ENCODE results near the gene ZBTB11. TPM values are rescaled to one million over a fixed set of nuclear protein-coding genes. Genes with fewer than 3 reads are reported as not detected.
"Not testable (repeated sequence)": the region's sequence is repeated elsewhere in the genome, so short reads cannot be mapped to it uniquely, and the experiment has no call there.

The ZBTB11 gene
- total RNA-seq, 1 donor from 2014 or later, result 15.7 TPM

- Mint-ChIP-seq H3K27ac (ENCODE audit: unreplicated experiment) (no peak overlapping the region), H3K9me3 (ENCODE audit: unreplicated experiment) (peaks cover 3% of the 10 kb centered on the region), H3K27me3 (ENCODE audit: unreplicated experiment) (peaks cover 6% of the 10 kb centered on the region), H3K36me3 (ENCODE audit: unreplicated experiment) (no peaks in the 10 kb centered on the region), H3K4me1 (ENCODE audit: low read depth, unreplicated experiment) (no peaks in the 10 kb centered on the region), H3K4me3 (ENCODE audit: unreplicated experiment) (no peak overlapping the region)
- TF ChIP-seq, protein P1, sequence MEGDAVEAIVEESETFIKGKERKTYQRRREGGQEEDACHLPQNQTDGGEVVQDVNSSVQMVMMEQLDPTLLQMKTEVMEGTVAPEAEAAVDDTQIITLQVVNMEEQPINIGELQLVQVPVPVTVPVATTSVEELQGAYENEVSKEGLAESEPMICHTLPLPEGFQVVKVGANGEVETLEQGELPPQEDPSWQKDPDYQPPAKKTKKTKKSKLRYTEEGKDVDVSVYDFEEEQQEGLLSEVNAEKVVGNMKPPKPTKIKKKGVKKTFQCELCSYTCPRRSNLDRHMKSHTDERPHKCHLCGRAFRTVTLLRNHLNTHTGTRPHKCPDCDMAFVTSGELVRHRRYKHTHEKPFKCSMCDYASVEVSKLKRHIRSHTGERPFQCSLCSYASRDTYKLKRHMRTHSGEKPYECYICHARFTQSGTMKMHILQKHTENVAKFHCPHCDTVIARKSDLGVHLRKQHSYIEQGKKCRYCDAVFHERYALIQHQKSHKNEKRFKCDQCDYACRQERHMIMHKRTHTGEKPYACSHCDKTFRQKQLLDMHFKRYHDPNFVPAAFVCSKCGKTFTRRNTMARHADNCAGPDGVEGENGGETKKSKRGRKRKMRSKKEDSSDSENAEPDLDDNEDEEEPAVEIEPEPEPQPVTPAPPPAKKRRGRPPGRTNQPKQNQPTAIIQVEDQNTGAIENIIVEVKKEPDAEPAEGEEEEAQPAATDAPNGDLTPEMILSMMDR (IDR thresholded peaks at IDR 0.05; ENCODE audit: partially characterized antibody, unreplicated experiment), result no peak
- no peak for DNase-seq
These were observed 32.2 kb upstream of the ZBTB11 start for GRCh38 chr3:101709126-101709525.

DNA sequence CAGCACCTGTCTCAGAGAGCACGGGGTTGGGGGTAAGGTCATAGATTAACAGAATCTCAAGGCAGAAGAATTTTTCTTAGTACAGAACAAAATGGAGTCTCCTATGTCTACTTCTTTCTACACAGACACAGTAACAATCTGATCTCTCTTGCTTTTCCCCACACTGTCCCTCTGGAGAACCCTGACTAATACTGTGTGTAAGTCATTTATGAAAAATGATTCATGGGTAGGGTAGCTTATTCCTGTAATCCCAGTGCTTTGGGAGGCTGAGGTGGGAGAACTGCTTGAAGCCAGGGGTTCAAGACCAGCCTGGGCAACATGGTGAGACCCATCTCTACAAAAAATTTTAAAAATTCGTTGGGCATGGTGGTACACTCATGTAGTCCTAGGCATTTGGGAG is 27.7 kb upstream of the ZBTB11 start:
- not testable (repeated sequence) for H3K4me1 Mint-ChIP-seq (ENCODE audit: low read depth, unreplicated experiment); H3K4me3 Mint-ChIP-seq (ENCODE audit: unreplicated experiment); H3K36me3 Mint-ChIP-seq (ENCODE audit: unreplicated experiment); H3K27ac Mint-ChIP-seq (ENCODE audit: unreplicated experiment); H3K27me3 Mint-ChIP-seq (ENCODE audit: unreplicated experiment); H3K9me3 Mint-ChIP-seq (ENCODE audit: unreplicated experiment); DNase-seq

DNA sequence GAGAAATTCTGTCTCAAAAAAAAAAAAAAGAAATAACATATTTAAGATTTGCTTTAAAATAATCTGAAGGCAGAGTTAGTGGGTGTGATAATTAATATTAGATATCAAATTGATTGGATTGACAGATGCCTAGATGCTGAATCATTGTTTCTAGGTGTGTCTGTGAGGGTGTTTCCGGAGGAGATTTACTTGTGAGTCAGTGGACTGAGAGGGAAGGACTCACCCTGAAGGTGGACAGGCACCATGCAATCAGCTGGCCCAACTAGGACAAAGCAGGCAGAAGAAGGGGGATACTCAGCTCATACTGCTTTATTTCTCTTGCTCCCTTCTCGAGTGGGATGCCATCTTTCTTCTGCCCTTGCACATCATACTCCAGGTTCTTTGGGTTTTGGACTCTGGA is 26.2 kb upstream of the ZBTB11 start:
- H3K36me3 Mint-ChIP-seq (ENCODE audit: unreplicated experiment), result no peaks in the 10 kb centered on the region
- peaks cover 3% of the 10 kb centered on the region for H3K4me1 Mint-ChIP-seq (ENCODE audit: low read depth, unreplicated experiment)
- no peak overlapping the region for H3K4me3 Mint-ChIP-seq (ENCODE audit: unreplicated experiment)
- no peak overlapping the region for H3K27ac Mint-ChIP-seq (ENCODE audit: unreplicated experiment)
- peaks cover 2% of the 10 kb centered on the region for H3K9me3 Mint-ChIP-seq (ENCODE audit: unreplicated experiment)
- H3K27me3 Mint-ChIP-seq (ENCODE audit: unreplicated experiment), result peaks cover 4% of the 10 kb centered on the region
- DNase-seq, result no peak
- TF ChIP-seq, protein P1 (IDR thresholded peaks at IDR 0.05; ENCODE audit: partially characterized antibody, unreplicated experiment), result no peak

DNA sequence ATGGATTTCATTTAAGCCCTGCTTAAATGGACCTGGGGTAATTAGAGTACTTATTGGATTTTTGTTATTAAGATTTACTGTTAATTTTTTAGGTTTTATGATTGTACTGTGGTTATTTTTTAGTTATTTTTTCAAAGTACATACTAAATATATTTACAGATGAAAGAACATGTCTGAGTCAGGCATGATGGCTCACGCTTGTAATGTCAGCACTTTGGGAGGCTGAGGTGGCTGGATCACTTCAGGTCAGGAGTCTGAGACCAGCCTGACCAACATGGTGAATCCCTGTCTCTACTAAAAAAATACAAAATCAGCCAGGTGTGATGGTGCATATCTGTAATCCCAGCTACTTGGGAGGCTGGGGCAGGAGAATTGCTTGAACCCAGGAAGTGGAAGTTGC is 25.8 kb upstream of the ZBTB11 start:
- H3K9me3 Mint-ChIP-seq (ENCODE audit: unreplicated experiment), result peaks cover 2% of the 10 kb centered on the region
- no peak for DNase-seq
- H3K27me3 Mint-ChIP-seq (ENCODE audit: unreplicated experiment), result peaks cover 4% of the 10 kb centered on the region
- peaks cover 3% of the 10 kb centered on the region for H3K4me1 Mint-ChIP-seq (ENCODE audit: low read depth, unreplicated experiment)
- no peak overlapping the region for H3K27ac Mint-ChIP-seq (ENCODE audit: unreplicated experiment)
- TF ChIP-seq, protein P1 (IDR thresholded peaks at IDR 0.05; ENCODE audit: partially characterized antibody, unreplicated experiment), result no peak
- H3K4me3 Mint-ChIP-seq (ENCODE audit: unreplicated experiment), result no peak overlapping the region
- H3K36me3 Mint-ChIP-seq (ENCODE audit: unreplicated experiment), result no peaks in the 10 kb centered on the region

DNA sequence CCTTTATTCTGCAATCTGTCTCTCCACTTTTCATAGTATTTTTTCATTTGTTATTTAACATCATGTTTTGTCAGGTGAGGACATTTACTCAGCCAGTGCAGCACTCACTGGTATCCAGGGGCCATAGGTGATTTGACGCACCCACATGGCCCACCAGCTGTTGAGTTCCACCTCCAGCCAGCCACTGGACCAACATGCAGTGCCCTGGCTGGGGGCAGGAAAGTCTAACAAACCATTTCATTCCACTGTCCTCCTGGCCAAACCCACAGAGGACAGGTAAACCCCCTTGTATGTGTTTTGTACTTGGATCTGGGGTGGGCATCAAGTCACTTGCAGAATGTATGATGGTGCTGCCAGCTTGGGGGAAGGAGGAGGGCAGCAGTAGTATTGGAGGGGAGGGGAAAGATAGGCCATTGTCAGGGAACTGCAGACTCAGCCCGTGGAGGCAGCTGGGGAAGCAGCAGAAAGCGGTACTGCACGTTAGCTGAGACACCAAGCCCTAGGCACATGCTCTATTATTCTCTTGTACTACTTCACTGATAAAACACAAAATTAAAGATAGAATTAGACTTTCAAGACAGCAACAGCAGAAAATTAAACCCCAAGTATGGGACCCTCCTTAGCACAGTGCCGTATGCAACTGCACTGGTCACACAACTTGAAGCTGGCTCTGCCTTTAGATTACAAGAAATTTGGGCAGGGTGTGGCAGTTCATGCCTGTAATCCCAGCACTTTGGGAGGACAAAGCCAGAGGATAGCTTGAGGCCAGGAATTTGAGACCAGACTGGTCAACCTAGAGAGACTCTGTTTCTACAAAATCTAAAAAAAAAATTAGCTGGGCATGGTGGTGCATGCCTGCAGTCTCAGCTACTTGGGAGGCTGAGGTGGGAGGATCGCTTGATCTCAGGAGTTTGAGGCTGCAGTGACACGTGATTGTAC is 25.0 kb upstream of the ZBTB11 start:
- peaks cover 2% of the 10 kb centered on the region for H3K9me3 Mint-ChIP-seq (ENCODE audit: unreplicated experiment)
- no peak overlapping the region for H3K4me3 Mint-ChIP-seq (ENCODE audit: unreplicated experiment)
- peaks cover 3% of the 10 kb centered on the region for H3K4me1 Mint-ChIP-seq (ENCODE audit: low read depth, unreplicated experiment)
- H3K27me3 Mint-ChIP-seq (ENCODE audit: unreplicated experiment), result peaks cover 4% of the 10 kb centered on the region
- no peaks in the 10 kb centered on the region for H3K36me3 Mint-ChIP-seq (ENCODE audit: unreplicated experiment)
- no peak for DNase-seq
- TF ChIP-seq, protein P1 (IDR thresholded peaks at IDR 0.05; ENCODE audit: partially characterized antibody, unreplicated experiment), result no peak
- H3K27ac Mint-ChIP-seq (ENCODE audit: unreplicated experiment), result no peak overlapping the region

Data from glutamatergic neuron (in vitro differentiated cells).